ENCODE data around the gene ZNF70. TPM values are rescaled to one million over a fixed set of nuclear protein-coding genes. Genes with fewer than 3 reads are reported as not detected.

The ZNF70 gene
- total and polyA plus RNA-seq, 2 of the 13 experiments (the other 11 are each of a cell fraction or from before 2014, with no cell fraction given): 0.62 to 3.6 TPM

GRCh38 chr22:23787600-23787896 is 36.6 kb upstream of the ZNF70 start (continued):
- TF ChIP-seq FUBP1 (CRISPR knock-in tag; IDR thresholded peaks at IDR 0.05; ENCODE audit: borderline replicate concordance) (no peak), KDM1A (CRISPR knock-in tag; IDR thresholded peaks at IDR 0.05) (no peak), ZSCAN30 (CRISPR knock-in tag; IDR thresholded peaks at IDR 0.05) (0 out of 2 replicates have a peak, but pooled peaks have one; percentile 54), FOSL2 (CRISPR knock-in tag; IDR thresholded peaks at IDR 0.05) (no peak), ZNF253 (CRISPR knock-in tag; IDR thresholded peaks at IDR 0.05; ENCODE audit: borderline replicate concordance) (no peak), GATAD1 (CRISPR knock-in tag; IDR thresholded peaks at IDR 0.05) (no peak), ZKSCAN8 (CRISPR knock-in tag; IDR thresholded peaks at IDR 0.05; ENCODE audit: borderline replicate concordance) (no peak), HDAC6 (IDR thresholded peaks at IDR 0.05; ENCODE audit: low read depth, low read length) (no peak), GTF3A (CRISPR knock-in tag; conservative IDR thresholded peaks at IDR 0.05) (no peak), ZSCAN25 (CRISPR knock-in tag; IDR thresholded peaks at IDR 0.05) (no peak), ZNF777 (CRISPR knock-in tag; IDR thresholded peaks at IDR 0.05) (no peak), ZFP90 (CRISPR knock-in tag; IDR thresholded peaks at IDR 0.05; ENCODE audit: borderline replicate concordance) (no peak), ZNF276 (CRISPR knock-in tag; IDR thresholded peaks at IDR 0.05; ENCODE audit: low read depth) (no peak), ZMYM4 (CRISPR knock-in tag; IDR thresholded peaks at IDR 0.05) (0 out of 2 replicates have a peak, but pooled peaks have one; percentile 4), CREB3 (CRISPR knock-in tag; IDR thresholded peaks at IDR 0.05) (no peak), MYC (CRISPR knock-in tag; IDR thresholded peaks at IDR 0.05; ENCODE audit: borderline replicate concordance) (no peak), FOXP1 (IDR thresholded peaks at IDR 0.05) (no peak), FOXP1 (CRISPR knock-in tag; IDR thresholded peaks at IDR 0.05) (peak; percentile 38; the same call in 1 of the 2 replicates), ZBTB25 (CRISPR knock-in tag; IDR thresholded peaks at IDR 0.05) (no peak)
